ENCODE results near the gene CCDC7.

- TF ChIP-seq CTCF (conservative IDR thresholded peaks at IDR 0.05): no peak
- TF ChIP-seq ZFX (IDR thresholded peaks at IDR 0.05): no peak
Measured at GRCh38 chr10:32684291-32684690, 238.4 kb downstream of the CCDC7 start.

Data from C4-2B (cell line).